ENCODE measurements around the gene MED16.

- TF ChIP-seq CTCF (IDR thresholded peaks at IDR 0.05) (no peak), POLR2A (IDR thresholded peaks at IDR 0.05; ENCODE audit: low read depth) (no peak), EP300 (IDR thresholded peaks at IDR 0.05) (no peak), POLR2AphosphoS5 (IDR thresholded peaks at IDR 0.05) (no peak)
These were observed 22.7 kb downstream of the MED16 start for GRCh38 chr19:870314-870713.
